Measurements from ENCODE around the gene IGFLR1.

The IGFLR1 gene

GRCh38 chr19:35733180-35734125 lies 8.8 kb downstream of the IGFLR1 start:
- Histone ChIP-seq H4K20me1 (ENCODE audit: insufficient read depth, low read length) (no peaks in the 10 kb centered on the region), H3K4me3 (ENCODE audit: low read length) (no peak overlapping the region), H3K27me3 (replicated peaks; ENCODE audit: insufficient read depth, low read length) (no peaks in the 10 kb centered on the region), H3K27ac (ENCODE audit: low read length) (no peak overlapping the region), H3K79me2 (ENCODE audit: low read length) (no peaks in the 10 kb centered on the region), H3F3A (ENCODE audit: insufficient read depth, low read length) (no peaks in the 10 kb centered on the region), H3K9ac (ENCODE audit: low read length) (no peak overlapping the region), H3K9me2 (replicated peaks; ENCODE audit: insufficient read depth, low read length) (no peaks in the 10 kb centered on the region), H3K9me3 (replicated peaks; ENCODE audit: insufficient read depth, low read length) (no peaks in the 10 kb centered on the region), H3K36me3 (replicated peaks; ENCODE audit: insufficient read depth, low read length) (0 out of 2 replicates have a peak, but pooled peaks cover 5% of the 10 kb centered on the region), H3K4me2 (ENCODE audit: low read depth, low read length) (no peak overlapping the region), H3K4me1 (ENCODE audit: low read length) (no peaks in the 10 kb centered on the region), H2AFZ (ENCODE audit: low read length) (no peak overlapping the region)
- TF ChIP-seq EZH2phosphoT487 (IDR thresholded peaks at IDR 0.05; ENCODE audit: low read length) (no peak), EZH2 (optimal IDR thresholded peaks at IDR 0.05; ENCODE audit: low read depth, low read length) (no peak)
- TF ChIP-seq, protein P1, sequence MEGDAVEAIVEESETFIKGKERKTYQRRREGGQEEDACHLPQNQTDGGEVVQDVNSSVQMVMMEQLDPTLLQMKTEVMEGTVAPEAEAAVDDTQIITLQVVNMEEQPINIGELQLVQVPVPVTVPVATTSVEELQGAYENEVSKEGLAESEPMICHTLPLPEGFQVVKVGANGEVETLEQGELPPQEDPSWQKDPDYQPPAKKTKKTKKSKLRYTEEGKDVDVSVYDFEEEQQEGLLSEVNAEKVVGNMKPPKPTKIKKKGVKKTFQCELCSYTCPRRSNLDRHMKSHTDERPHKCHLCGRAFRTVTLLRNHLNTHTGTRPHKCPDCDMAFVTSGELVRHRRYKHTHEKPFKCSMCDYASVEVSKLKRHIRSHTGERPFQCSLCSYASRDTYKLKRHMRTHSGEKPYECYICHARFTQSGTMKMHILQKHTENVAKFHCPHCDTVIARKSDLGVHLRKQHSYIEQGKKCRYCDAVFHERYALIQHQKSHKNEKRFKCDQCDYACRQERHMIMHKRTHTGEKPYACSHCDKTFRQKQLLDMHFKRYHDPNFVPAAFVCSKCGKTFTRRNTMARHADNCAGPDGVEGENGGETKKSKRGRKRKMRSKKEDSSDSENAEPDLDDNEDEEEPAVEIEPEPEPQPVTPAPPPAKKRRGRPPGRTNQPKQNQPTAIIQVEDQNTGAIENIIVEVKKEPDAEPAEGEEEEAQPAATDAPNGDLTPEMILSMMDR (IDR thresholded peaks at IDR 0.05; ENCODE audit: low read length) = no peak
- DNase-seq = peak; percentile 3

GRCh38 chr19:35732540-35733179 lies 9.6 kb downstream of the IGFLR1 start:
- peak; percentile 2 for DNase-seq
- no peak for TF ChIP-seq EZH2phosphoT487 (IDR thresholded peaks at IDR 0.05; ENCODE audit: low read length)
- TF ChIP-seq EZH2 (optimal IDR thresholded peaks at IDR 0.05; ENCODE audit: low read depth, low read length) = no peak
- TF ChIP-seq, protein P1 (IDR thresholded peaks at IDR 0.05; ENCODE audit: low read length) = no peak
- no peaks in the 10 kb centered on the region for H3K9me2 ChIP-seq (replicated peaks; ENCODE audit: insufficient read depth, low read length)
- no peak overlapping the region for H3K4me3 ChIP-seq (ENCODE audit: low read length)
- no peaks in the 10 kb centered on the region for H4K20me1 ChIP-seq (ENCODE audit: insufficient read depth, low read length)
- H3K27ac ChIP-seq (ENCODE audit: low read length) = no peak overlapping the region
- no peak overlapping the region for H2AFZ ChIP-seq (ENCODE audit: low read length)
- H3K36me3 ChIP-seq (replicated peaks; ENCODE audit: insufficient read depth, low read length) = 0 out of 2 replicates have a peak, but pooled peaks cover 5% of the 10 kb centered on the region
- no peaks in the 10 kb centered on the region for H3K9me3 ChIP-seq (replicated peaks; ENCODE audit: insufficient read depth, low read length)
- no peaks in the 10 kb centered on the region for H3K4me1 ChIP-seq (ENCODE audit: low read length)
- H3K4me2 ChIP-seq (ENCODE audit: low read depth, low read length) = no peak overlapping the region
- no peaks in the 10 kb centered on the region for H3K79me2 ChIP-seq (ENCODE audit: low read length)
- H3F3A ChIP-seq (ENCODE audit: insufficient read depth, low read length) = no peaks in the 10 kb centered on the region
- no peak overlapping the region for H3K9ac ChIP-seq (ENCODE audit: low read length)
- H3K27me3 ChIP-seq (replicated peaks; ENCODE audit: insufficient read depth, low read length) = no peaks in the 10 kb centered on the region

DNA sequence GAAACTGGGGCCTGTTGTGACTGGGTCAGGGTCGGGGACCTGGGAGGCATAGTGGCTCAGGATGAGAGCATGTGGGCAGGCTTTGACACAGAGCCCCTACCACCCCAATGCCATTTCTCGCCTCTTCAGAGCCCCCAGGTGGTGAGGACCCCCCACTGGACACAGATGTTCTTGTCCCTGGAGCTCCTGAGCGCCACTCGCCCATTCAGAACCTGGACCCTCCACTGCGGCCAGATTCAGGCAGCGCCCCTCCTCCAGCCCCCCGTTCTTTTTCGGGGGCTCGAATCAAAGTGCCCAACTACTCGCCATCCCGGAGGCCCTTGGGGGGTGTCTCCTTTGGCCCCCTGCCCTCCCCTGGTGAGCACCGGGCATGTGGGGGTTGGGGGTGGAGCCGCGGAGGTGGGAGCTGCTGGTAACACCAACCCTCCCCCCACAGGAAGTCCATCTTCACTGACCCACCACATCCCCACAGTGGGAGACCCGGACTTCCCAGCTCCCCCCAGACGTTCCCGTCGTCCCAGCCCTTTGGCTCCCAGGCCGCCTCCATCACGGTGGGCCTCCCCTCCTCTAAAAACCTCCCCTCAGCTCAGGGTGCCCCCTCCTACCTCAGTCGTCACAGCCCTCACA lies 10.4 kb downstream of the IGFLR1 start:
- no peak overlapping the region for H2AFZ ChIP-seq (ENCODE audit: low read length)
- no peak overlapping the region for H3K9ac ChIP-seq (ENCODE audit: low read length)
- H3K9me2 ChIP-seq (replicated peaks; ENCODE audit: insufficient read depth, low read length) = no peaks in the 10 kb centered on the region
- DNase-seq = peak; percentile 0
- H3K9me3 ChIP-seq (replicated peaks; ENCODE audit: insufficient read depth, low read length) = no peaks in the 10 kb centered on the region
- H3K4me3 ChIP-seq (ENCODE audit: low read length) = no peak overlapping the region
- no peaks in the 10 kb centered on the region for H3K79me2 ChIP-seq (ENCODE audit: low read length)
- no peak overlapping the region for H3K4me2 ChIP-seq (ENCODE audit: low read depth, low read length)
- no peaks in the 10 kb centered on the region for H3K27me3 ChIP-seq (replicated peaks; ENCODE audit: insufficient read depth, low read length)
- no peak overlapping the region for H3K27ac ChIP-seq (ENCODE audit: low read length)
- peaks cover 5% of the 10 kb centered on the region; the same call in 1 of the 2 replicates for H3K36me3 ChIP-seq (replicated peaks; ENCODE audit: insufficient read depth, low read length)
- H3F3A ChIP-seq (ENCODE audit: insufficient read depth, low read length) = no peaks in the 10 kb centered on the region
- no peaks in the 10 kb centered on the region for H4K20me1 ChIP-seq (ENCODE audit: insufficient read depth, low read length)
- TF ChIP-seq EZH2phosphoT487 (IDR thresholded peaks at IDR 0.05; ENCODE audit: low read length) (no peak), EZH2 (optimal IDR thresholded peaks at IDR 0.05; ENCODE audit: low read depth, low read length) (no peak)
- TF ChIP-seq, protein P1 (IDR thresholded peaks at IDR 0.05; ENCODE audit: low read length) = no peak
- no peaks in the 10 kb centered on the region for H3K4me1 ChIP-seq (ENCODE audit: low read length)
